Endothelial cell of umbilical vein (primary cell): Measurements from ENCODE around the gene RXFP3. TPM values are rescaled to one million over a fixed set of nuclear protein-coding genes. Genes with fewer than 3 reads are reported as not detected.

Experiments
- BruUV-seq: library from RNA; stranded (reverse); fragments of 400-500 nt; replicated peaks from 2 replicates; lab custom pipeline; 2021; lab: Mats Ljungman, UMichigan
- CTCF ChIA-PET: fragments of 300-600, 350-600 bp; sonication (Branson Sonifier 250); formaldehyde crosslinking; loops from one replicate; lab custom pipeline; 2021; ENCODE audit warnings: antibody characterized with exemption, inconsistent platforms; lab: Charles Lee
- POLR2A ChIA-PET: fragments of 300-600, 350-600 bp; sonication (Branson Sonifier 250); formaldehyde crosslinking; loops from one replicate; lab custom pipeline; 2021; ENCODE audit warnings: antibody characterized with exemption, inconsistent platforms; lab: Charles Lee
- DNase-seq: peaks from one replicate; pipeline ENCODE4 v3.0.0-alpha.2; 2011; ENCODE audit warnings: low read depth, low spot score
- FAIRE-seq: peaks from 2 replicates; lab custom pipeline; 2011; peaks lifted over from hg19 to GRCh38; lab: Jason Lieb, UNC
- H2AFZ ChIP-seq: 2 replicates; pipeline ENCODE4 v1.6.0; 2012; ENCODE audit warnings: low read depth, low read length, control low read depth, inconsistent platforms
- H3K27ac ChIP-seq: 2 replicates; pipeline ENCODE4 v1.5.1; 2011; ENCODE audit warnings: low read depth, mild to moderate bottlenecking, control low read depth, low read length, moderate library complexity; ENCODE audit not compliant: insufficient read depth
- H3K27me3 ChIP-seq, 2 experiments: 2 replicates each; pipeline versions ENCODE4 v1.6.0 to v1.6.1; 2011; ENCODE audit warnings: low read length in 2 of 2, mixed read lengths in 1 of 2; ENCODE audit not compliant: control insufficient read depth in 2 of 2, insufficient read depth in 2 of 2
- H3K36me3 ChIP-seq, 2 experiments: 2 replicates in 1 of 2; 3 replicates in 1 of 2; pipeline ENCODE4 v1.5.1; 2011; ENCODE audit warnings: low read length in 2 of 2, mild to moderate bottlenecking in 1 of 2, moderate library complexity in 1 of 2; ENCODE audit not compliant: control insufficient read depth in 2 of 2, insufficient read depth in 2 of 2; ENCODE audit errors: extremely low read depth in 1 of 2
- H3K4me1 ChIP-seq: 3 replicates; pipeline ENCODE4 v1.5.1; 2011; ENCODE audit warnings: mild to moderate bottlenecking, low read length; ENCODE audit not compliant: control insufficient read depth, insufficient read depth; ENCODE audit errors: extremely low read depth
- H3K4me2 ChIP-seq: 2 replicates; pipeline ENCODE4 v1.6.1; 2011; ENCODE audit warnings: low read length, control low read depth, mixed read lengths; ENCODE audit not compliant: insufficient read depth
- H3K4me3 ChIP-seq, 3 experiments: fragments of 200-600 bp in 1 of 3; sonication (generic), shearing (Covaris generic) in 1 of 3; replicated peaks in 1 of 3; 2 replicates each; pipeline ENCODE4 v1.5.1; 2011 to 2016; ENCODE audit warnings: control low read depth in 3 of 3, low read length in 3 of 3, mild to moderate bottlenecking in 2 of 3, inconsistent platforms in 1 of 3, low read depth in 1 of 3, moderate library complexity in 1 of 3; ENCODE audit not compliant: insufficient read depth in 1 of 3
- H3K79me2 ChIP-seq: 2 replicates; pipeline ENCODE4 v1.6.0; 2012; ENCODE audit warnings: low read length, inconsistent platforms; ENCODE audit not compliant: control insufficient read depth, insufficient read depth
- H3K9ac ChIP-seq: replicated peaks from 2 replicates; pipeline ENCODE3; 2011; ENCODE audit warnings: low read length, control low read depth; ENCODE audit not compliant: insufficient read depth; ENCODE audit errors: extremely low read depth
- H3K9me1 ChIP-seq: replicated peaks from 3 replicates; pipeline ENCODE4 v1.6.0; 2011; ENCODE audit warnings: mild to moderate bottlenecking, low read length; ENCODE audit not compliant: control insufficient read depth, insufficient read depth; ENCODE audit errors: extremely low read depth
- H3K9me3 ChIP-seq: replicated peaks from 2 replicates; pipeline ENCODE4 v1.5.1; 2012; ENCODE audit warnings: low read length, inconsistent platforms; ENCODE audit not compliant: control insufficient read depth, insufficient read depth
- H4K20me1 ChIP-seq: replicated peaks from 2 replicates; pipeline ENCODE3; 2011; ENCODE audit warnings: mild to moderate bottlenecking, low read length; ENCODE audit not compliant: control insufficient read depth, insufficient read depth; ENCODE audit errors: extremely low read depth
- CTCF ChIP-seq, 2 donors: IDR thresholded peaks; 1 replicate in 1 of 2; 2 replicates in 1 of 2; pipeline ENCODE4 v1.5.1; 2011; ENCODE audit warnings: low read length in 2 of 2, mild to moderate bottlenecking in 2 of 2, moderate library complexity in 2 of 2, control low read depth in 1 of 2, inconsistent platforms in 1 of 2, low read depth in 1 of 2; ENCODE audit not compliant: insufficient read depth in 1 of 2; ENCODE audit errors: extremely low read depth in 1 of 2
- EZH2 ChIP-seq: IDR thresholded peaks from 2 replicates; pipeline ENCODE4 v1.6.1; 2012; ENCODE audit warnings: borderline replicate concordance, low read depth, mild to moderate bottlenecking, moderate library complexity, low read length, inconsistent platforms; ENCODE audit not compliant: severe bottlenecking
- FOS ChIP-seq: IDR thresholded peaks from 2 replicates; pipeline ENCODE4 v1.6.1; 2011; ENCODE audit warnings: mild to moderate bottlenecking, low read length, moderate library complexity, borderline replicate concordance; ENCODE audit not compliant: insufficient read depth
- GATA2 ChIP-seq: IDR thresholded peaks from 2 replicates; pipeline ENCODE4 v1.7.0; 2011; ENCODE audit warnings: low read depth, mild to moderate bottlenecking, moderate library complexity, mixed read lengths, low read length; ENCODE audit not compliant: insufficient read length, insufficient read depth
- JUN ChIP-seq: IDR thresholded peaks from 2 replicates; pipeline ENCODE4 v1.6.1; 2011; ENCODE audit warnings: borderline replicate concordance, low read depth; ENCODE audit not compliant: insufficient read length, insufficient read depth
- MAX ChIP-seq: IDR thresholded peaks from 2 replicates; pipeline ENCODE4 v1.6.1; 2011; ENCODE audit not compliant: insufficient read depth, insufficient read length
- MYC ChIP-seq: IDR thresholded peaks from one replicate; pipeline ENCODE4 v1.6.1; 2011; ENCODE audit warnings: mild to moderate bottlenecking, low read depth, low read length
- POLR2A ChIP-seq: IDR thresholded peaks from 2 replicates; pipeline ENCODE4 v1.6.1; 2012; ENCODE audit warnings: low read depth, mild to moderate bottlenecking, control low read depth, low read length
- POLR2AphosphoS5 ChIP-seq: IDR thresholded peaks from 2 replicates; pipeline ENCODE4 v1.6.1; 2012; ENCODE audit warnings: low read depth, mild to moderate bottlenecking, control low read depth, low read length, moderate library complexity; ENCODE audit not compliant: insufficient read depth
- dilution Hi-C: fragments of 300-500 bp; cut with MboI; formaldehyde crosslinking; loops from one replicate; pipeline ENCODE4 v1.15.0; 2019; ENCODE audit warnings: low sequenced_read_pairs; ENCODE audit not compliant: extremely low pct_ligation_motif_present
- intact Hi-C: fragments of 100-400 bp; cut with micrococcal nuclease; formaldehyde crosslinking; loops from one replicate; pipeline ENCODE4 v1.10.0; 2022
- polyA plus RNA-seq, 4 experiments: library from polyadenylated mRNA; depleted of rRNA in 3 of 4; stranded (reverse) in 3 of 4; unstranded in 1 of 4; fragments of >200 nt; gene quantifications; 2 replicates each; pipeline versions ENCODE4 v1.2.1 to v1.2.3, GENCODE V29; 2011 to 2012; ENCODE audit warnings: missing spikeins in 1 of 4
- total RNA-seq: library from RNA; stranded (reverse); gene quantifications from 2 replicates; pipeline ENCODE4 v1.2.3, GENCODE V29; 2021

RXFP3 gene
- total and polyA plus RNA-seq, 2 donors (not counting 3 experiments of a cell fraction or from before 2014, with no cell fraction given) = not detected

GRCh38 chr5:33978306-33978705 is 42.1 kb downstream of the RXFP3 start:
- POLR2A ChIA-PET = no interaction called here
- Histone ChIP-seq H3K27ac (no peak overlapping the region), H3K9ac (no peak overlapping the region), H3K9me3 (no peaks in the 10 kb centered on the region), H3K79me2 (no peaks in the 10 kb centered on the region), H3K9me1 (no peaks in the 10 kb centered on the region), H2AFZ (no peak overlapping the region), H3K4me2 (no peak overlapping the region), H3K36me3 (no peaks in the 10 kb centered on the region), H3K4me1 (no peaks in the 10 kb centered on the region), H4K20me1 (no peaks in the 10 kb centered on the region), H3K27me3 (peaks cover 5 to 11% of the 10 kb centered on the region in 2 experiments), H3K4me3 (no peak overlapping the region)
- FAIRE-seq = no peak
- no TSS peak for BruUV-seq
- intact Hi-C loops = no loop called here
- dilution Hi-C loops = no loop called here
- CTCF ChIA-PET = interaction anchor here (5.5 kb wide), 1 partner anchor 8 kb away, joined by 23 read pairs; no protein-coding TSS in a partner anchor
- TF ChIP-seq MAX (no peak), EZH2 (no peak), CTCF (IDR thresholded peaks at IDR 0.05; ENCODE audit: extremely low read depth in 1 of 2, insufficient read depth in 1 of 2, low read depth in 1 of 2, low read length in 2 of 2) (no peak), POLR2A (no peak), JUN (no peak), GATA2 (no peak), MYC (no peak), FOS (no peak), POLR2AphosphoS5 (no peak)
- DNase-seq = no peak
